ENCODE measurements around the gene WNT16.

The WNT16 gene

GRCh38 chr7:121352323-121352722, 23.5 kb downstream of the WNT16 start:
- no peak overlapping the region for H3K4me3 Mint-ChIP-seq
- H3K36me3 Mint-ChIP-seq = peaks cover 14% of the 10 kb centered on the region
- no peaks in the 10 kb centered on the region for H3K4me1 Mint-ChIP-seq
- no peaks in the 10 kb centered on the region for H3K9me3 Mint-ChIP-seq
- no peak overlapping the region for H3K27ac Mint-ChIP-seq
- no peaks in the 10 kb centered on the region for H3K27me3 Mint-ChIP-seq

- Mint-ChIP-seq H3K27ac (no peak overlapping the region), H3K9me3 (no peaks in the 10 kb centered on the region), H3K36me3 (peaks cover 16% of the 10 kb centered on the region), H3K27me3 (no peaks in the 10 kb centered on the region), H3K4me3 (no peak overlapping the region), H3K4me1 (no peaks in the 10 kb centered on the region)
Measured at GRCh38 chr7:121355574-121355973, 26.8 kb downstream of the WNT16 start.

GRCh38 chr7:121360564-121360963, 31.8 kb downstream of the WNT16 start:
- Mint-ChIP-seq H3K4me1 (no peaks in the 10 kb centered on the region), H3K36me3 (peaks cover 22% of the 10 kb centered on the region), H3K27ac (no peak overlapping the region), H3K9me3 (no peaks in the 10 kb centered on the region), H3K4me3 (no peak overlapping the region), H3K27me3 (no peaks in the 10 kb centered on the region)

- no peaks in the 10 kb centered on the region for H3K9me3 Mint-ChIP-seq
- peaks cover 10% of the 10 kb centered on the region for H3K36me3 Mint-ChIP-seq
- H3K4me1 Mint-ChIP-seq = peaks cover 23% of the 10 kb centered on the region
- H3K4me3 Mint-ChIP-seq = no peak overlapping the region
- no peaks in the 10 kb centered on the region for H3K27me3 Mint-ChIP-seq
- H3K27ac Mint-ChIP-seq = no peak overlapping the region
Measured at GRCh38 chr7:121366852-121367431, 38.1 kb downstream of the WNT16 start.

- peaks cover 5% of the 10 kb centered on the region for H3K36me3 Mint-ChIP-seq
- H3K9me3 Mint-ChIP-seq = no peaks in the 10 kb centered on the region
- H3K27me3 Mint-ChIP-seq = no peaks in the 10 kb centered on the region
- peaks cover 37% of the 10 kb centered on the region for H3K4me1 Mint-ChIP-seq
- H3K27ac Mint-ChIP-seq = peak overlapping the region; percentile 69
- H3K4me3 Mint-ChIP-seq = no peak overlapping the region
Measured at GRCh38 chr7:121369462-121369861, 40.7 kb downstream of the WNT16 start.

GRCh38 chr7:121371367-121371766, 42.6 kb downstream of the WNT16 start:
- Mint-ChIP-seq H3K36me3 (peaks cover 9% of the 10 kb centered on the region), H3K27me3 (no peaks in the 10 kb centered on the region), H3K4me1 (peaks cover 41% of the 10 kb centered on the region), H3K9me3 (no peaks in the 10 kb centered on the region), H3K4me3 (no peak overlapping the region), H3K27ac (peak overlapping the region; percentile 38)

- H3K27me3 Mint-ChIP-seq = no peaks in the 10 kb centered on the region
- no peaks in the 10 kb centered on the region for H3K9me3 Mint-ChIP-seq
- peak overlapping the region; percentile 7 for H3K4me3 Mint-ChIP-seq
- H3K4me1 Mint-ChIP-seq = peaks cover 41% of the 10 kb centered on the region
- H3K36me3 Mint-ChIP-seq = peaks cover 9% of the 10 kb centered on the region
- H3K27ac Mint-ChIP-seq = no peak overlapping the region
Measured at GRCh38 chr7:121371883-121372282, 43.1 kb downstream of the WNT16 start.

GRCh38 chr7:121372376-121373010, 43.7 kb downstream of the WNT16 start:
- Mint-ChIP-seq H3K4me1 (peaks cover 41% of the 10 kb centered on the region), H3K4me3 (peak overlapping the region; percentile 27), H3K9me3 (no peaks in the 10 kb centered on the region), H3K27me3 (no peaks in the 10 kb centered on the region), H3K27ac (peak overlapping the region; percentile 68), H3K36me3 (peaks cover 9% of the 10 kb centered on the region)

GRCh38 chr7:121373177-121373576, 44.4 kb downstream of the WNT16 start:
- H3K27ac Mint-ChIP-seq = no peak overlapping the region
- H3K4me1 Mint-ChIP-seq = peaks cover 41% of the 10 kb centered on the region
- no peaks in the 10 kb centered on the region for H3K9me3 Mint-ChIP-seq
- peaks cover 9% of the 10 kb centered on the region for H3K36me3 Mint-ChIP-seq
- H3K4me3 Mint-ChIP-seq = no peak overlapping the region
- H3K27me3 Mint-ChIP-seq = no peaks in the 10 kb centered on the region

- H3K27ac Mint-ChIP-seq = no peak overlapping the region
- H3K27me3 Mint-ChIP-seq = no peaks in the 10 kb centered on the region
- H3K4me3 Mint-ChIP-seq = no peak overlapping the region
Measured at GRCh38 chr7:121376979-121377378, 48.2 kb downstream of the WNT16 start.

GRCh38 chr7:121379930-121380329, 51.1 kb downstream of the WNT16 start:
- Mint-ChIP-seq H3K4me1 (peaks cover 39% of the 10 kb centered on the region), H3K27me3 (no peaks in the 10 kb centered on the region), H3K4me3 (no peak overlapping the region), H3K9me3 (no peaks in the 10 kb centered on the region), H3K36me3 (peaks cover 8% of the 10 kb centered on the region), H3K27ac (no peak overlapping the region)

More at GRCh38 chr7:121376979-121377378, 48.2 kb downstream of the WNT16 start:
- H3K36me3 Mint-ChIP-seq = peaks cover 8% of the 10 kb centered on the region
- H3K4me1 Mint-ChIP-seq = peaks cover 24% of the 10 kb centered on the region
- no peaks in the 10 kb centered on the region for H3K9me3 Mint-ChIP-seq

GRCh38 chr7:121382473-121382872, 53.7 kb downstream of the WNT16 start:
- Mint-ChIP-seq H3K9me3 (no peaks in the 10 kb centered on the region), H3K4me1 (peaks cover 57% of the 10 kb centered on the region), H3K36me3 (peaks cover 4% of the 10 kb centered on the region), H3K27ac (no peak overlapping the region), H3K4me3 (no peak overlapping the region), H3K27me3 (no peaks in the 10 kb centered on the region)

GRCh38 chr7:121383235-121383910, 54.6 kb downstream of the WNT16 start:
- H3K4me1 Mint-ChIP-seq = peaks cover 66% of the 10 kb centered on the region
- no peaks in the 10 kb centered on the region for H3K9me3 Mint-ChIP-seq
- no peak overlapping the region for H3K27ac Mint-ChIP-seq
- H3K27me3 Mint-ChIP-seq = no peaks in the 10 kb centered on the region
- no peak overlapping the region for H3K4me3 Mint-ChIP-seq
- peaks cover 4% of the 10 kb centered on the region for H3K36me3 Mint-ChIP-seq

GRCh38 chr7:121384265-121384664, 55.5 kb downstream of the WNT16 start:
- Mint-ChIP-seq H3K4me3 (peak overlapping the region; percentile 37), H3K4me1 (peaks cover 75% of the 10 kb centered on the region)

GRCh38 chr7:121385056-121385799, 56.4 kb downstream of the WNT16 start:
- H3K27ac Mint-ChIP-seq = peak overlapping the region; percentile 33

More at GRCh38 chr7:121384265-121384664, 55.5 kb downstream of the WNT16 start:
- Mint-ChIP-seq H3K36me3 (peaks cover 4% of the 10 kb centered on the region), H3K27me3 (no peaks in the 10 kb centered on the region), H3K9me3 (no peaks in the 10 kb centered on the region), H3K27ac (peak overlapping the region; percentile 27)

GRCh38 chr7:121385800-121386179, 57.0 kb downstream of the WNT16 start:
- Mint-ChIP-seq H3K27me3 (no peaks in the 10 kb centered on the region), H3K36me3 (no peaks in the 10 kb centered on the region), H3K4me1 (peaks cover 83% of the 10 kb centered on the region), H3K4me3 (peak overlapping the region; percentile 36), H3K9me3 (no peaks in the 10 kb centered on the region), H3K27ac (no peak overlapping the region)

More at GRCh38 chr7:121385056-121385799, 56.4 kb downstream of the WNT16 start:
- no peaks in the 10 kb centered on the region for H3K27me3 Mint-ChIP-seq
- no peaks in the 10 kb centered on the region for H3K9me3 Mint-ChIP-seq
- peak overlapping the region; percentile 37 for H3K4me3 Mint-ChIP-seq
- H3K36me3 Mint-ChIP-seq = peaks cover under 1% of the 10 kb centered on the region
- H3K4me1 Mint-ChIP-seq = peaks cover 80% of the 10 kb centered on the region
